Body of pancreas (tissue), 4 donors: ENCODE data around the gene SON. TPM values are rescaled to one million over a fixed set of nuclear protein-coding genes. Genes with fewer than 3 reads are reported as not detected.

Source experiments
- ATAC-seq: fragments of 150-250 bp; one replicate; pipeline ENCODE4 v1.9.1; 2016
- DNase-seq, 4 donors: peaks; one replicate each; pipeline ENCODE4 v3.0.0-alpha.2; 2019
- H3K27ac ChIP-seq, 4 donors: fragments of 200-600 bp; sonication (generic); 1 replicate in 3 of 4; 2 replicates in 1 of 4; pipeline versions ENCODE4 v1.5.1 to v1.6.1; 2016 to 2019; ENCODE audit warnings: mild to moderate bottlenecking in 1 of 4, mixed read lengths in 1 of 4, moderate library complexity in 1 of 4
- H3K27me3 ChIP-seq, 2 donors: fragments of 200-600 bp; sonication (generic); one replicate each; pipeline ENCODE4 v1.6.0; 2016; ENCODE audit warnings: mild to moderate bottlenecking in 1 of 2
- H3K36me3 ChIP-seq, 2 donors: fragments of 200-600 bp; sonication (generic); replicated peaks in 1 of 2; 2 replicates each; pipeline ENCODE4 v1.5.1; 2016; ENCODE audit warnings: low read depth in 2 of 2; ENCODE audit not compliant: insufficient read depth in 1 of 2
- H3K4me1 ChIP-seq: fragments of 200-600 bp; sonication (generic); one replicate; pipeline ENCODE4 v1.6.0; 2016
- H3K4me3 ChIP-seq, 2 donors: fragments of 200-600 bp; sonication (generic); 1 replicate in 1 of 2; 2 replicates in 1 of 2; pipeline ENCODE4 v1.5.1; 2016 to 2019
- H3K9me3 ChIP-seq, 3 donors: fragments of 200-600 bp; sonication (generic); 1 replicate in 2 of 3; 2 replicates in 1 of 3; pipeline ENCODE4 v1.5.1; 2016
- POLR2A ChIP-seq, 3 donors: fragments of 450-650 bp; IDR thresholded peaks; one replicate each; pipeline ENCODE4 v1.6.1; 2016; ENCODE audit warnings: antibody characterized with exemption in 3 of 3, mild to moderate bottlenecking in 2 of 3
- WGBS, 2 donors: methylation state at CpG; one replicate each; pipeline ENCODE4 v1.1.5; 2017; 5-methylcytosine and 5-hydroxymethylcytosine counted together
- intact Hi-C: fragments of 100-400 bp; cut with DNase I; formaldehyde crosslinking; loops from one replicate; pipeline ENCODE4 v1.15.1; 2023
- total RNA-seq, 2 donors: library from RNA; depleted of rRNA; stranded (reverse); fragments of >200 nt; gene quantifications; one replicate each; pipeline ENCODE4 v1.1.0, GENCODE V29; 2016
- TF ChIP-seq, protein P1 (sequence below), 7 experiments: fragments of 450-650 bp in 4 of 7; fragments of 200-600 bp in 3 of 7; sonication (generic) in 3 of 7; IDR thresholded peaks; one replicate each; pipeline ENCODE4 v1.5.1; 2016 to 2019; ENCODE audit warnings: antibody characterized with exemption in 7 of 7

SON gene
- total RNA-seq, 2 donors from 2014 or later, result 118 to 235 TPM

DNA sequence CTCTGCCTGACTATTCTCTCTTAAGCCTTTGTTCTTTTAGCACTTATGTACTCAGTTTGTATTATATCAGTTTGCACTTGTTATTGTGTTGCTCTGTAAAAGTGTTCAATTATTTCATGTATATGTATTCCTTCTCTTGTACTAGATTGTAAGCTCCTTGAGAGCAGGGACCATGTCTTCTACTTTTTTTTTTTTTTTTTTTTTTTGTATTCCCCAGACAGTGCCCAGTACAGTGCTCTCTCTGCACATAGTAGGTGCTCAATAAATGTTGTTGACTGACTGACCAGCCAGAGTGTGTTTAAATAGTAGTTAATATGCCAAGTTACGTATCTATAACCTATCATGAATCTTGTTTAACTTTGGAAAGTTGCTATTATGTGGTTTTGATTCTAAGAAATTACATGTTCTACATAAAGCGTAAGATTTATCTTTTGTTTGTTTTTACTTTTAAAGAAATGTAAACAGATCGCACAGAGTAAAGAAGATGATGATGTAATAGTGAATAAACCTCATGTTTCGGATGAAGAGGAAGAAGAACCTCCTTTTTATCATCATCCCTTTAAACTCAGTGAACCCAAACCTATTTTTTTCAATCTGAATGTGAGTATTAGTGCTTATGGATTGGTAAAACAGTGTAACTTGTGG is 16.1 kb downstream of the SON start:
- no peak for DNase-seq
- H3K4me1 ChIP-seq, result peaks cover 11% of the 10 kb centered on the region
- no peak for ATAC-seq
- TF ChIP-seq, protein P1, sequence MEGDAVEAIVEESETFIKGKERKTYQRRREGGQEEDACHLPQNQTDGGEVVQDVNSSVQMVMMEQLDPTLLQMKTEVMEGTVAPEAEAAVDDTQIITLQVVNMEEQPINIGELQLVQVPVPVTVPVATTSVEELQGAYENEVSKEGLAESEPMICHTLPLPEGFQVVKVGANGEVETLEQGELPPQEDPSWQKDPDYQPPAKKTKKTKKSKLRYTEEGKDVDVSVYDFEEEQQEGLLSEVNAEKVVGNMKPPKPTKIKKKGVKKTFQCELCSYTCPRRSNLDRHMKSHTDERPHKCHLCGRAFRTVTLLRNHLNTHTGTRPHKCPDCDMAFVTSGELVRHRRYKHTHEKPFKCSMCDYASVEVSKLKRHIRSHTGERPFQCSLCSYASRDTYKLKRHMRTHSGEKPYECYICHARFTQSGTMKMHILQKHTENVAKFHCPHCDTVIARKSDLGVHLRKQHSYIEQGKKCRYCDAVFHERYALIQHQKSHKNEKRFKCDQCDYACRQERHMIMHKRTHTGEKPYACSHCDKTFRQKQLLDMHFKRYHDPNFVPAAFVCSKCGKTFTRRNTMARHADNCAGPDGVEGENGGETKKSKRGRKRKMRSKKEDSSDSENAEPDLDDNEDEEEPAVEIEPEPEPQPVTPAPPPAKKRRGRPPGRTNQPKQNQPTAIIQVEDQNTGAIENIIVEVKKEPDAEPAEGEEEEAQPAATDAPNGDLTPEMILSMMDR (IDR thresholded peaks at IDR 0.05), result no peak
- no peak for TF ChIP-seq POLR2A (IDR thresholded peaks at IDR 0.05)
- H3K4me3 ChIP-seq, result no peak overlapping the region
- H3K36me3 ChIP-seq, result peaks cover 10 to 33% of the 10 kb centered on the region in 2 donors
- intact Hi-C loops, result no loop called here
- no peaks in the 10 kb centered on the region for H3K27me3 ChIP-seq
- no peaks in the 10 kb centered on the region for H3K9me3 ChIP-seq
- H3K27ac ChIP-seq, result no peak overlapping the region
- 49 to 53% methylated on average over 4 of the region's 4 CpGs for WGBS, 2 donors

DNA sequence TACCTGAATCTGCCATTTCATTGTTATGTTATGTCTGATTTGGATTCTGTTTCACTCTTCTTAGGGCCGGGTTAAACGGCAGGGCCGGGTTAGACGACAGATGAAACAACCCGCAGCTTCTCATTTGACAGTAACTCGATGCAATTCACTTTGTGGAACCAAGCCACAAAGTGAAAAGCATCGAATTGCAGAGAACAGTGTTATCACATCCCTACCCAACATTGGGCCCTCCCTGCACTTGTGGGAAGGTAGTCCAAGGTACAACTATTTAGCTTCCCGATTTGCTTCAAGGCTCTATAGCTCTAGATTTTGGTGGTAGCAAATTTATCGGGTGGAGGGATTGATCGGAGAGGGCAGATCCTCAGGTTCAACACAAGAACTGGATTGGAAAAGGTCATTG is 17.0 kb downstream of the SON start:
- peaks cover 10 to 28% of the 10 kb centered on the region in 2 donors for H3K36me3 ChIP-seq
- H3K4me1 ChIP-seq, result peaks cover 11% of the 10 kb centered on the region
- DNase-seq, result no peak

DNA sequence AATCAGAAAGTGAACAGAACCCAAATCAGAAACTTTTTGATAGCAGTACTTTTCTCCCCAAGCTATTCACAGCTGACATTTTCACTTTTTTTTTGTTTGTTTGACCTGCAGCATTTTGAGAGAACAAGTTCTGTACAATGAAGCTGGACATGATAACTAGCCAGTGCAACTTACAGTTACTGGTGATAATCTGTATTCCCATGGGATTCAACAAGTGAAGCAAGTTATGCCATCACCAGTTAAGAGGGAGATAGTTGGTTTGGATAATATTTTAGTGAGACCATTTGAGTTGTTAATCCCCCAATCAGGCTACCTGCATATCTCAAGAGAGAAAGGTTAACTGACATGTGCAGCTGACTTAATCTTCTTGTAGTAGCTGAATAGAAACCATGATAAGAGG is 18.1 kb downstream of the SON start:
- TF ChIP-seq, protein P1 (IDR thresholded peaks at IDR 0.05), result no peak
- no peak for TF ChIP-seq POLR2A (IDR thresholded peaks at IDR 0.05)
- no peaks in the 10 kb centered on the region for H3K9me3 ChIP-seq
- peaks cover 10 to 28% of the 10 kb centered on the region in 2 donors for H3K36me3 ChIP-seq
- H3K27me3 ChIP-seq, result no peaks in the 10 kb centered on the region
- no peak overlapping the region for H3K27ac ChIP-seq
- intact Hi-C loops, result no loop called here
- DNase-seq (no peak), ATAC-seq (no peak)
- no peak overlapping the region for H3K4me3 ChIP-seq
- peaks cover 10% of the 10 kb centered on the region for H3K4me1 ChIP-seq

More for the DNA sequence above, 17.0 kb downstream of the SON start:
- intact Hi-C loops, result no loop called here
- TF ChIP-seq POLR2A (IDR thresholded peaks at IDR 0.05), result no peak
- TF ChIP-seq, protein P1 (IDR thresholded peaks at IDR 0.05), result no peak
- no peak for ATAC-seq
- no peak overlapping the region for H3K27ac ChIP-seq
- H3K27me3 ChIP-seq, result no peaks in the 10 kb centered on the region
- no peaks in the 10 kb centered on the region for H3K9me3 ChIP-seq
- 86% methylated on average over 10 of the region's 10 CpGs for WGBS, 2 donors
- no peak overlapping the region for H3K4me3 ChIP-seq

DNA sequence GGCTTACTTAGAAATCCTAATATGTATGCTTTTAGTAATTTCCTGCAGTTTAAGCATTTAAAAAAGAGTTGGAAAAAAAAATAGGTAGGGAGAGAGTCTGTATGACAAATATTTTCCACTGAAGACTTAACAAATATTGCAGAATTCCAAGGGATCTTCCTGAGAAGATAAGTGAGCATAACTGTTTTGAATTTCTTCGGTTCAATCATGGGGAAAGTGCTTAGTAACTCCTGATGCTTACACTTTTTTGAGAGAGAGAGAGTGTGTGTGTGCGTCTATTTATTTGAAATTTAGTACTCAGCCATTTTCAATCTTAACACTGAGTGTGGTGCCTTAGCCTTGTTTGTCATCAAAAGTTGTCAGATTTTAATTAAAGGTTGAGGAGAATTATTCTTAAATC is 18.5 kb downstream of the SON start:
- intact Hi-C loops, result no loop called here
- Histone ChIP-seq H3K4me1 (peaks cover 6% of the 10 kb centered on the region), H3K27me3 (no peaks in the 10 kb centered on the region), H3K36me3 (peaks cover 10 to 28% of the 10 kb centered on the region in 2 donors), H3K9me3 (no peaks in the 10 kb centered on the region), H3K27ac (no peak overlapping the region), H3K4me3 (no peak overlapping the region)
- no peak for TF ChIP-seq POLR2A (IDR thresholded peaks at IDR 0.05)
- TF ChIP-seq, protein P1 (IDR thresholded peaks at IDR 0.05), result no peak
- no peak for DNase-seq
- WGBS, 2 donors, result 44 to 46% methylated on average over 2 of the region's 2 CpGs
- no peak for ATAC-seq

DNA sequence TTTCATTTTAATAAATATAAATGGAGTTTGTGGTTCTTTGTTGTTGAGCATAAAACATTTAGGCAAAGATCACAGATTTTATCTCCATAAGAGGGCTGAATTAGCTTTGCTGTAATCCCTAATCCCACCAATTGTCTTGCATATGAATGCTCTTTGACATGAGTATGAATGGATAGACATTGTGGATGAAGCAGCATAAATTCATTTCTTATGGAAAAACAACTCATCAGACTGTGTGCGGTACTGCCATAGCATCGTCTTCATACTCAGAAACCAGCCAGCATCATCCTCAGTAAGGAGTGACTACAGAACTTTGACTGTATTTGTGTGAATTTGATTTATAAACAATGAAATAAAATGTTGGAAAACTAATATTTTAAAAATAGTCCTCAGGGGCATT is 19.6 kb downstream of the SON start:
- WGBS, 2 donors, result 96 to 98% methylated on average over 2 of the region's 2 CpGs
- ATAC-seq, result no peak
- peaks cover 6 to 26% of the 10 kb centered on the region in 2 donors for H3K36me3 ChIP-seq

More for the DNA sequence above, 19.6 kb downstream of the SON start:
- Histone ChIP-seq H3K4me1 (peaks cover 6% of the 10 kb centered on the region), H3K9me3 (no peaks in the 10 kb centered on the region), H3K27ac (no peak overlapping the region), H3K27me3 (no peaks in the 10 kb centered on the region), H3K4me3 (no peak overlapping the region)
- TF ChIP-seq, protein P1 (IDR thresholded peaks at IDR 0.05), result no peak
- no peak for TF ChIP-seq POLR2A (IDR thresholded peaks at IDR 0.05)
- intact Hi-C loops, result no loop called here
- no peak for DNase-seq
